Fibroblast of the aortic adventitia (primary cell): ENCODE measurements around the gene NPC2. TPM values are rescaled to one million over a fixed set of nuclear protein-coding genes. Genes with fewer than 3 reads are reported as not detected.
A peak's percentile ranks its signal among the peaks of the same experiment; 100 is the strongest.

Experiments
- DNase-seq: peaks from one replicate; pipeline ENCODE4 v3.0.0-alpha.2; 2010; ENCODE audit warnings: low read depth
- H3K4me3 ChIP-seq: 2 replicates; pipeline ENCODE4 v1.5.1; 2011; ENCODE audit warnings: low read depth, mild to moderate bottlenecking, control low read depth, low read length, moderate library complexity
- CTCF ChIP-seq: IDR thresholded peaks from 2 replicates; pipeline ENCODE4 v1.5.1; 2011; ENCODE audit warnings: mild to moderate bottlenecking, low read length, control low read depth, inconsistent platforms; ENCODE audit not compliant: insufficient read depth
- total RNA-seq: library from RNA; depleted of rRNA; stranded (reverse); fragments of >200 nt; gene quantifications from 2 replicates; pipeline ENCODE4 v1.2.3, GENCODE V29; 2012; ENCODE audit warnings: low replicate concordance

Gene NPC2
- total RNA-seq, 1 donor: 291 TPM

GRCh38 chr14:74500417-74501134 is 7.5 kb upstream of the NPC2 start:
- H3K4me3 ChIP-seq: no peak overlapping the region
- no peak for DNase-seq
- no peak for TF ChIP-seq CTCF

GRCh38 chr14:74495356-74495755 is 2.3 kb upstream of the NPC2 start:
- no peak for TF ChIP-seq CTCF
- peak; percentile 17 for DNase-seq
- H3K4me3 ChIP-seq: no peak overlapping the region

GRCh38 chr14:74493343-74494261 is 497 bp upstream of the NPC2 start, which contains the start of gene ISCA2:
ISCA2 (plus strand) TSS chr14:74493765; CDS start chr14:74493775, 10 bp downstream.
- H3K4me3 ChIP-seq: peak within 1 kb of the TSS; percentile 99
- DNase-seq: peak; percentile 99
- no peak for TF ChIP-seq CTCF

GRCh38 chr14:74491956-74492775 is 939 bp downstream of the NPC2 start:
- peak; percentile 27 for TF ChIP-seq CTCF
- peak; percentile 66 for DNase-seq
- H3K4me3 ChIP-seq: peak overlapping the region; percentile 82

GRCh38 chr14:74490486-74490885 is 2.6 kb downstream of the NPC2 start:
- H3K4me3 ChIP-seq: no peak overlapping the region
- TF ChIP-seq CTCF: no peak
- DNase-seq: no peak

GRCh38 chr14:74488786-74489397 is 4.2 kb downstream of the NPC2 start:
- no peak for TF ChIP-seq CTCF
- peak; percentile 69 for DNase-seq
- no peak overlapping the region for H3K4me3 ChIP-seq
